Activated T-helper 1 cell treated with anti-CD3 and anti-CD28 coated beads, Interleukin-12 subunit alpha, Interleukin-12 subunit beta, Interleukin-2, Interleukin-4 antibody, amounts not matched to agents 30 ng/mL and 10 ng/mL and 1 ng/mL, durations not matched to agents 14 hours and 24 hours and 36 hours (primary cell): ENCODE measurements around the gene KCNS3. TPM values are rescaled to one million over a fixed set of nuclear protein-coding genes. Genes with fewer than 3 reads are reported as not detected.

Experiments used
- total RNA-seq: library from RNA; stranded (reverse); gene quantifications from 2 replicates; pipeline ENCODE4 v1.2.3, GENCODE V29; 2022

Gene KCNS3
- total RNA-seq, 1 donor from 2014 or later = not detected

Other genes starting within 250 kb of the KCNS3 start
- 27.8 and 31.0 TPM in 2 replicates for gene SMC6, start 124.9 kb upstream of the KCNS3 start, total RNA-seq
- 28.1 and 31.8 TPM in 2 replicates for gene GEN1, start 124.5 kb upstream of the KCNS3 start, total RNA-seq
- gene MSGN1, start 62.2 kb upstream of the KCNS3 start, total RNA-seq = not detected in 2 replicates